Nephron (organoid): Measurements from ENCODE around the gene CCDC12.

Source experiments
- H3K27ac Mint-ChIP-seq, 3 experiments: 2 replicates each; pipeline ENCODE4 v1.8.0; 2020; ENCODE audit warnings: mixed read lengths in 3 of 3, mild to moderate bottlenecking in 2 of 3, moderate library complexity in 1 of 3
- H3K27me3 Mint-ChIP-seq: 2 replicates; pipeline ENCODE4 v1.8.0; 2021; ENCODE audit warnings: low read depth, mild to moderate bottlenecking, moderate library complexity, mixed read lengths
- H3K36me3 Mint-ChIP-seq: 2 replicates; pipeline ENCODE4 v1.8.0; 2020; ENCODE audit warnings: low read depth, mixed read lengths
- H3K4me1 Mint-ChIP-seq: 2 replicates; pipeline ENCODE4 v1.8.0; 2020; ENCODE audit warnings: mixed read lengths
- H3K4me3 Mint-ChIP-seq, 3 experiments: 2 replicates each; pipeline ENCODE4 v1.8.0; 2020; ENCODE audit warnings: mild to moderate bottlenecking in 3 of 3, mixed read lengths in 3 of 3, moderate library complexity in 2 of 3
- H3K9me3 Mint-ChIP-seq: 2 replicates; pipeline ENCODE4 v1.8.0; 2020; ENCODE audit warnings: mixed read lengths
- TF ChIP-seq, protein P1 (sequence below), 3 experiments: fragments of 200-600 bp; sonication (generic); IDR thresholded peaks; one replicate each; pipeline ENCODE4 v1.5.0; 2021; ENCODE audit warnings: antibody characterized with exemption in 3 of 3; ENCODE audit not compliant: unreplicated experiment in 3 of 3

The CCDC12 gene

DNA sequence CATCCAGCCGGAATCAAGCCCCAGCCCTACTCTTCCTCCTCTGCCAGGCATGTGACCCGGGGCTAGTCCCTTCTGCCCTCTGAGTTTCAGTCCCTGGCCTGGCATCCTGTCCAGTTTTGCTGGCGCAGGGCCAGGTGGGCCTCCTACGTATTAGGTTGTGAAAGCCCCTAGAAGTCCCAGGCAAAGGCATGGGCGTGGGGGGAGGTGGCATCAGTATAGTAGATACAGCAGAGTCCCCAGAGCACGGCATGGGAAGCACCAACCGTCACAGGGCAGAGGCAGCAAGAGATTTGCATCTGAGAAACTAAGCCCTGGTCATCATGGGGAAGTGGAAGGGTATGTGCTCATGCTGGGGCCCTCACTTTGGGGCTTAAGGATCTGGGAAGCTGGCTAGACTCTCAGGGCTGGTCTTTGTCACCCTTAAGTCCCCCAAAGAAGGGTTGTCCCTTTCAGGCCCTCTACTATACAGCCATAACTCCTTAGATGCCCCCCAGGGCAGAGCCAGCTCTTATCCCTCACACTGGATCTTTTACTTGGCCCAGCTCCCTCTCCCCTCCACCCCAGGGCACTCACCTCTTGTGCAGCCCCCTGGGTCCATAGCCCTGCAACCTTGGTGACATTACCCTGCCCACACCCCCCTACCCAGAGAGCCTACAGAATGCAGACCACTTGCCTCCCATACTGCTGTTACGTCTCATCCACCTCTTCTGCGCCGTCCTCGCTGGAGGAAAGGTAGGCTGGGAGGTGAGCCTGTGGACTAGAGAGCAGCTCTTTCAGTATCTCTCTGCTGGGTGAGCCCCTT lies 14.2 kb upstream of the CCDC12 start:
- Mint-ChIP-seq H3K27ac (no peak overlapping the region), H3K4me3 (no peak overlapping the region), H3K4me1 (peaks cover 6% of the 10 kb centered on the region), H3K36me3 (no peaks in the 10 kb centered on the region), H3K9me3 (no peaks in the 10 kb centered on the region), H3K27me3 (peaks cover 5% of the 10 kb centered on the region)
- TF ChIP-seq, protein P1, sequence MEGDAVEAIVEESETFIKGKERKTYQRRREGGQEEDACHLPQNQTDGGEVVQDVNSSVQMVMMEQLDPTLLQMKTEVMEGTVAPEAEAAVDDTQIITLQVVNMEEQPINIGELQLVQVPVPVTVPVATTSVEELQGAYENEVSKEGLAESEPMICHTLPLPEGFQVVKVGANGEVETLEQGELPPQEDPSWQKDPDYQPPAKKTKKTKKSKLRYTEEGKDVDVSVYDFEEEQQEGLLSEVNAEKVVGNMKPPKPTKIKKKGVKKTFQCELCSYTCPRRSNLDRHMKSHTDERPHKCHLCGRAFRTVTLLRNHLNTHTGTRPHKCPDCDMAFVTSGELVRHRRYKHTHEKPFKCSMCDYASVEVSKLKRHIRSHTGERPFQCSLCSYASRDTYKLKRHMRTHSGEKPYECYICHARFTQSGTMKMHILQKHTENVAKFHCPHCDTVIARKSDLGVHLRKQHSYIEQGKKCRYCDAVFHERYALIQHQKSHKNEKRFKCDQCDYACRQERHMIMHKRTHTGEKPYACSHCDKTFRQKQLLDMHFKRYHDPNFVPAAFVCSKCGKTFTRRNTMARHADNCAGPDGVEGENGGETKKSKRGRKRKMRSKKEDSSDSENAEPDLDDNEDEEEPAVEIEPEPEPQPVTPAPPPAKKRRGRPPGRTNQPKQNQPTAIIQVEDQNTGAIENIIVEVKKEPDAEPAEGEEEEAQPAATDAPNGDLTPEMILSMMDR (IDR thresholded peaks at IDR 0.05; ENCODE audit: unreplicated experiment in 3 of 3) = no peak

DNA sequence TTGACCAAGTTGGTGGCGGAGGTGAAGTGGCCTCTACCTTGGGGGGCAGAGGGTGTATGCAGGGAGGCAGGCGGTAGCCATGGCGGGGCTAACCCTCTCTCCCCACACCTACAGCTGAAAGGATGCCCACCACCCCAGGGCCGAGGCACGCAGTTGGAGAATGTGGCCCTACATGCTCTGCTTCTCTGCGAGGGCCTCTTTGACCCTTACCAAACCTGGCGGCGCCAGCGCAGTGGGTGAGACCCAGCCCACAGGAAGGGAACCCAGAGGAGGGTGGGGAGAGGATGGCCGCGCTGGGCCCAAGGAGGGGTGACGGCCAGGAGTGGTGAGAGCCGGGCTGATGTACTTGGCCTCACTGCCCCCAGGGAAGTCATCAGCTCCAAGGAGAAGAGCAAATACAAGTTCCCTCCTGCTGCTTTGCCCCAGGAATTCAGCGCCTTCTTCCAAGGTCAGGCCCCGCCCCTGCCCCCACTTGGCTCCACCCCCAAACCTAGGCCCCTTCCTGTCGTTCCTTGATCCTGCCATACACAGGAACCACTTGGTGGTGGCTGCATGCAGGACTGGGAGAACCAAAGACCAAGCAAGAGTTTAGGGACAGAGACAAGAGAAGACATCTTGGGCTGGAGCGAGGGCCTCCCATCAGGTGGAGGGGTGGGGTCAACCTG lies 12.7 kb upstream of the CCDC12 start:
- H3K4me1 Mint-ChIP-seq = peaks cover 6% of the 10 kb centered on the region
- no peaks in the 10 kb centered on the region for H3K9me3 Mint-ChIP-seq
- no peaks in the 10 kb centered on the region for H3K36me3 Mint-ChIP-seq
- no peak overlapping the region for H3K4me3 Mint-ChIP-seq
- TF ChIP-seq, protein P1 (IDR thresholded peaks at IDR 0.05; ENCODE audit: unreplicated experiment in 3 of 3) = no peak
- peaks cover 5% of the 10 kb centered on the region for H3K27me3 Mint-ChIP-seq
- H3K27ac Mint-ChIP-seq = no peak overlapping the region

DNA sequence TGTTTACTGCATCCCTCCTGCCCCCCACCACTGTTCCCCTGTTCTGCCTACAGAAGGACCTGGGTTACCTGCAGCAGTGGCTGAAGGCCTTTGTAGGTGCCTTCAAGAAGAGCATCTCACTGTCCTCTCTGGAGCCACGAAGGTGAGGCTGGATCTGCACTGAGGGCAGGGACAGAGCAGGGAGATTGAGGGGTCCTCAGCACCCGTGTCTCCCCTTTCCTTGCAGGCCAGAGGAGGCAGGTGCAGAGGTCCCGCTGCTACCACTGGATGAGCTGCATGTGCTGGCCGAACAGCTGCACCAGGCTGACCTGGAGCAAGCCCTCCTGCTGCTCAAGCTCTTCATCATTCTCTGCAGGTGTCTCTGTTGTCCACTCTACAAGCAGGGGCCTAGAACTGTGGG lies 12.1 kb upstream of the CCDC12 start:
- Mint-ChIP-seq H3K27ac (no peak overlapping the region), H3K4me3 (no peak overlapping the region), H3K36me3 (no peaks in the 10 kb centered on the region), H3K9me3 (no peaks in the 10 kb centered on the region), H3K4me1 (peaks cover 6% of the 10 kb centered on the region), H3K27me3 (peaks cover 5% of the 10 kb centered on the region)
- TF ChIP-seq, protein P1 (IDR thresholded peaks at IDR 0.05; ENCODE audit: unreplicated experiment in 3 of 3) = no peak

DNA sequence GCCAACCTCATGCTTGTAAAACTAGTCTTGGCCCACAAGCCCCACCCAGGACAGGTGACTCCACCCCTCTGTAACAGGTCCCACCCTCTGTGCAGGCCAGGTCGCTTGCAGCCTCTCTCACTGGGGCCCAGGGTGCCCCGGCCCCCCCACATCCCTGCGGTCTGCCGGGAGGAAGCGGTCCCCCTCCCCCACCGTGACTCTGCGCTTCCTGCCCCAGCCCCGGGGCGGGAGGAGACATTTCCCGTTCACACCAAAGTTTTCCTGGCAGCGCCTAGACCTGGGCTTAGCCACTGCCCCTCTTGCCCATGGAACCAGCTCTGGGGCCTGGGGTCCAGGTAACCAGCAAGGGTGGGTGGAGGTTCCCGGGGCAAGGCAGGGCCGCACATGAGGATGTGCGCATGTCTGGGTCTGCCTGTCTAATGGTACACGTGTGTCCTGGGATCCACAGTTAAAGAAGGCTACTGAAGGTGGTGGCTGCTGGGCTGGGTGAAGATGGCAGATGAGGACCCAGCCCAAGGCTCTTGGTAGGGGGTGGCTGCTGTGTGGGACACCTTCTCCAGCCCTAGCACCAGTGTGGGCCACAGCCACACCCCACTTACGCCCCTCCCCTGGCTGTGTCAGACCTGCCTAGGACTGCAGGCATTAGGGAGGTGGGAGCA lies 11.3 kb upstream of the CCDC12 start:
- Mint-ChIP-seq H3K4me3 (no peak overlapping the region), H3K9me3 (no peaks in the 10 kb centered on the region), H3K27me3 (peaks cover 5% of the 10 kb centered on the region), H3K27ac (no peak overlapping the region), H3K4me1 (peaks cover 6% of the 10 kb centered on the region), H3K36me3 (no peaks in the 10 kb centered on the region)
- TF ChIP-seq, protein P1 (IDR thresholded peaks at IDR 0.05; ENCODE audit: unreplicated experiment in 3 of 3) = no peak

DNA sequence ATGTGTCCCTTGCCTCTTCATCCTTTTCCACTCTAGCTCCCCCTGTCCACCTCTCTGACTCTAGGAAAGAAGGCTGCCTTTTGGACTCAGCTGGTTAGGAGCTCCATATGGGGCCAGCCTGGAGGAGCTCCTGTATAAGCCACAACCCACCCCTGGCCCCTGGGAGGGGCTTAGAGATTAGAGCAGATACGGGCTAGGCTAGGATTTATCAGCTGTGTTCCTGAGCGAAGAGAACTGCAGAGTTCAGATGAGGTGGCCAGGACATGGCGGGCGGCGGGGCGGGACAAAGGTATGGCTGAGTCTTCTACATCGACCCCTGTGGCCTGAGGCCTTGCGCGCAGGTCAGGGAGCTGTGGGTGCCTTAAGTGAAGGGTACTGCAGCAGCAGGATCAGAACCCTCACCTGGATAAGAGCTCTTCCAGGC lies 10.8 kb upstream of the CCDC12 start:
- H3K4me3 Mint-ChIP-seq = no peak overlapping the region
- TF ChIP-seq, protein P1 (IDR thresholded peaks at IDR 0.05; ENCODE audit: unreplicated experiment in 3 of 3) = no peak
- no peak overlapping the region for H3K27ac Mint-ChIP-seq
- H3K27me3 Mint-ChIP-seq = peaks cover 5% of the 10 kb centered on the region
- no peaks in the 10 kb centered on the region for H3K36me3 Mint-ChIP-seq
- H3K4me1 Mint-ChIP-seq = peaks cover 6% of the 10 kb centered on the region
- H3K9me3 Mint-ChIP-seq = no peaks in the 10 kb centered on the region
